Muscle of leg (tissue), 16 donors: Measurements from ENCODE around the gene GDAP2. TPM values are rescaled to one million over a fixed set of nuclear protein-coding genes. Genes with fewer than 3 reads are reported as not detected.
A peak's percentile ranks its signal among the peaks of the same experiment; 100 is the strongest.

Experiments used
- DNase-seq: peaks from one replicate; pipeline ENCODE4 v3.0.0; 2013
- H3K27ac ChIP-seq: one replicate; pipeline ENCODE4 v1.5.1; 2013; ENCODE audit warnings: mild to moderate bottlenecking, low read length, control low read depth
- H3K27me3 ChIP-seq: one replicate; pipeline ENCODE4 v1.6.1; 2013; ENCODE audit warnings: low read length; ENCODE audit not compliant: control insufficient read depth, insufficient read depth
- H3K36me3 ChIP-seq: one replicate; pipeline ENCODE4 v1.6.1; 2013; ENCODE audit warnings: low read length; ENCODE audit not compliant: control insufficient read depth, insufficient read depth
- H3K4me1 ChIP-seq: one replicate; pipeline ENCODE4 v1.6.1; 2013; ENCODE audit warnings: low read length; ENCODE audit not compliant: control insufficient read depth, insufficient read depth
- H3K4me3 ChIP-seq: one replicate; pipeline ENCODE4 v1.5.1; 2013; ENCODE audit warnings: low read length, control low read depth
- H3K9me3 ChIP-seq: replicated peaks from 2 replicates; pipeline ENCODE4 v1.6.1; 2013; ENCODE audit warnings: low read depth, low read length; ENCODE audit not compliant: control insufficient read depth
- WGBS: methylation state at CpG from one replicate; pipeline ENCODE4 v1.1.5; 2013; ENCODE audit warnings: missing lambda C conversion rate; ENCODE audit not compliant: insufficient coverage; 5-methylcytosine and 5-hydroxymethylcytosine counted together
- long read RNA-seq, 11 donors: transcript quantifications; one replicate each; lab custom pipeline, GENCODE V29; 2026
- polyA plus RNA-seq, 8 donors: library from polyadenylated mRNA; unstranded; fragments of 120-200 nt; gene quantifications; one replicate each; pipeline versions ENCODE4 v1.2.1 to v1.2.3, GENCODE V29; 2013; ENCODE audit warnings: inconsistent platforms in 1 of 8, low replicate concordance in 1 of 8; ENCODE audit not compliant: insufficient read length in 8 of 8, insufficient read depth in 1 of 8
- total RNA-seq: library from RNA; stranded (reverse); fragments of 120-200 nt; gene quantifications from one replicate; pipeline ENCODE4 v1.2.4, GENCODE V29; 2013

Gene GDAP2, protein sequence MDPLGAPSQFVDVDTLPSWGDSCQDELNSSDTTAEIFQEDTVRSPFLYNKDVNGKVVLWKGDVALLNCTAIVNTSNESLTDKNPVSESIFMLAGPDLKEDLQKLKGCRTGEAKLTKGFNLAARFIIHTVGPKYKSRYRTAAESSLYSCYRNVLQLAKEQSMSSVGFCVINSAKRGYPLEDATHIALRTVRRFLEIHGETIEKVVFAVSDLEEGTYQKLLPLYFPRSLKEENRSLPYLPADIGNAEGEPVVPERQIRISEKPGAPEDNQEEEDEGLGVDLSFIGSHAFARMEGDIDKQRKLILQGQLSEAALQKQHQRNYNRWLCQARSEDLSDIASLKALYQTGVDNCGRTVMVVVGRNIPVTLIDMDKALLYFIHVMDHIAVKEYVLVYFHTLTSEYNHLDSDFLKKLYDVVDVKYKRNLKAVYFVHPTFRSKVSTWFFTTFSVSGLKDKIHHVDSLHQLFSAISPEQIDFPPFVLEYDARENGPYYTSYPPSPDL
- total RNA-seq (14.0 TPM), polyA plus RNA-seq (1 to 10 TPM; 6.3 to 7.4 (median 6.9) TPM)
- long read RNA-seq, donor 1, full-length matches to known transcripts, result 1 of 1 reads
- long read RNA-seq, donor 1, partial matches to known transcripts, result 0 of 1 reads
- long read RNA-seq, donor 1, other reads (novel, unspliced or antisense), result 0 of 1 reads
- long read RNA-seq, donor 2, result 0 reads
- long read RNA-seq, donor 3, full-length matches to known transcripts, result 1 of 1 reads
- long read RNA-seq, donor 3, partial matches to known transcripts, result 0 of 1 reads
- long read RNA-seq, donor 3, other reads (novel, unspliced or antisense), result 0 of 1 reads
- long read RNA-seq, donor 4, full-length matches to known transcripts, result 2 of 2 reads
- long read RNA-seq, donor 4, partial matches to known transcripts, result 0 of 2 reads
- long read RNA-seq, donor 4, other reads (novel, unspliced or antisense), result 0 of 2 reads
- long read RNA-seq, donor 5, full-length matches to known transcripts, result 6 of 6 reads
- long read RNA-seq, donor 5, partial matches to known transcripts, result 0 of 6 reads
- long read RNA-seq, donor 5, other reads (novel, unspliced or antisense), result 0 of 6 reads
- long read RNA-seq, donor 6, full-length matches to known transcripts, result 3 of 3 reads
- long read RNA-seq, donor 6, partial matches to known transcripts, result 0 of 3 reads
- long read RNA-seq, donor 6, other reads (novel, unspliced or antisense), result 0 of 3 reads
- long read RNA-seq, donor 7, result 0 reads
- long read RNA-seq, donor 8, partial matches to known transcripts, result 22 of 22 reads
- long read RNA-seq, donor 8, other reads (novel, unspliced or antisense), result 0 of 22 reads
- long read RNA-seq, donor 9, result 0 reads
- long read RNA-seq, donor 10, result 0 reads
- long read RNA-seq, donor 11, full-length matches to known transcripts, result 3 of 3 reads
- long read RNA-seq, donor 11, partial matches to known transcripts, result 0 of 3 reads
- long read RNA-seq, donor 11, other reads (novel, unspliced or antisense), result 0 of 3 reads

GRCh38 chr1:117929343-117930172, at the start of gene GDAP2, which contains the start of gene WDR3:
Gene GDAP2 (minus strand): TSS chr1:117929621. CDS start chr1:117920357, 9,264 bp downstream.
Gene WDR3 (plus strand): TSS chr1:117929739. CDS start chr1:117933320, 3,581 bp downstream.
- WGBS, result under 1% methylated on average over 63 of the region's 64 CpGs
- H3K27ac ChIP-seq, result peak within 1 kb of the TSS; percentile 95
- no peaks in the 10 kb centered on the region for H3K9me3 ChIP-seq
- peaks cover 9% of the 10 kb centered on the region for H3K4me1 ChIP-seq
- peak; percentile 99 for DNase-seq
- no peaks in the 10 kb centered on the region for H3K27me3 ChIP-seq
- peaks cover 3% of the 10 kb centered on the region for H3K36me3 ChIP-seq
- H3K4me3 ChIP-seq, result peak within 1 kb of the TSS; percentile 92

GRCh38 chr1:117976381-117976780, 47.0 kb upstream of the GDAP2 start:
- H3K9me3 ChIP-seq, result no peaks in the 10 kb centered on the region

DNA sequence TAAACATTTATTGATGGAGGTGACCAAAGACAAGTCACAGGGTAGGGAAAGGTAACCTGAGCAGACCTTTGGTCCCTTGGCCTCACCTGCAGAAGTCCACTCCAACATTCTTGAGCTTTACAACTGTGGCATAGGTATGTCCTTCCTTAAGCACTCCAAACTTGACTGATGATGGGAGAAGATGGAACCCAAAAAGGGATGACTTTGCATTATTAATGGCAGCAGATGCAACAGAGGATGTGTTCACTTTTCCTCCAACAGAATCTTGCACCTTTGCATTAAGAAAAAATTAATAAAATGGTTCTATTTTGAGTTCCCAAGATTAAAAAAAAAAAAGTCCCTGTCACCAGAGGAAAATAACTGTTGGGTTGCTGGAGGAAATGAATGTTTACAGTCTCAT, 42.4 kb upstream of the GDAP2 start:
- Histone ChIP-seq H3K27ac (no peak overlapping the region), H3K27me3 (no peaks in the 10 kb centered on the region), H3K4me3 (no peak overlapping the region), H3K4me1 (peaks cover 5% of the 10 kb centered on the region), H3K9me3 (no peaks in the 10 kb centered on the region), H3K36me3 (no peaks in the 10 kb centered on the region)
- no peak for DNase-seq

More at GRCh38 chr1:117976381-117976780, 47.0 kb upstream of the GDAP2 start:
- DNase-seq, result no peak
- H3K27me3 ChIP-seq, result no peaks in the 10 kb centered on the region
- H3K4me3 ChIP-seq, result no peak overlapping the region
- 89% methylated on average over 3 of the region's 3 CpGs for WGBS
- no peak overlapping the region for H3K27ac ChIP-seq
- H3K36me3 ChIP-seq, result no peaks in the 10 kb centered on the region
- no peaks in the 10 kb centered on the region for H3K4me1 ChIP-seq

DNA sequence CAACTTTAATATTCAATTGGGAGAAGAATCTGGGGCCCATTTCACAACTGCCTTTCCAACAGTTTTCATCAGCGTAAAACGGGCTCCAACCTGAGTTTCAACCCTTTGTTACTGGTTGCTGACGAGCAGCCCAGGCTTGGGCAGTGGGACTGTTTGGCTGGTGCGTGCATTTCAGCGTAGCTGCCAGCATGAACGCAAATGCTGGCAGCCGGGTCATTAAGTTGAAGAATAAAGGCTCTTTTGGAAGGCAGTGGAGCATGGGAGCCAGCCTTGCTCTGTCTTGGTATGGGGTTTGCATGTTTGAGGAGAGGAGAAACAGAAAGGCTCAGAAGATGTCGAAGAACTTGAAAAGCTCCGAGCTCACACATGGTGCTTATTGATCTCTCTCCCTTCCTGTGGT, 40.8 kb upstream of the GDAP2 start:
- WGBS, result 47% methylated on average over 7 of the region's 9 CpGs
- Histone ChIP-seq H3K4me3 (no peak overlapping the region), H3K27me3 (no peaks in the 10 kb centered on the region), H3K27ac (no peak overlapping the region), H3K4me1 (peaks cover 5% of the 10 kb centered on the region), H3K36me3 (no peaks in the 10 kb centered on the region), H3K9me3 (no peaks in the 10 kb centered on the region)
- DNase-seq, result no peak

DNA sequence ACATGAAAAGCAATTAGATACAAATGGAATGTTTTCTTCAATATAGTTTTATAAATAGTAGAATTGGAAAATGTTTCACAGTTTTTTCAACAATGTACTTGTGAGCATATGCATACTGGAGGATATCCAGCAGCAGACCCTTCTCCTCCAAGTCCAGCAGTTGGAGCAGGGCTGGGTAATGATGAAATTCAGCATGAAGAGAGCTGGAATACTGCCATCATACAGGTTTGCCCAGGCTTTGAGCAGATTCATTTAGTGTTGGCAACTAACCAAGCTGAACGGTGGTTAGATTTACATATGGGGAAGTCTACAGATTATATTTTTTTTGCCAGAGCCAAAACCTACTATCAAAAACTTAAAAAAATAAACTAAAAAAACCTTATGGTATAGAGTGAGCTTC, 38.5 kb upstream of the GDAP2 start:
- Histone ChIP-seq H3K4me3 (no peak overlapping the region), H3K36me3 (peaks cover 2% of the 10 kb centered on the region), H3K4me1 (peaks cover 5% of the 10 kb centered on the region), H3K27me3 (no peaks in the 10 kb centered on the region), H3K27ac (peak overlapping the region; percentile 17), H3K9me3 (no peaks in the 10 kb centered on the region)
- no CpG with 5 or more reads among the region's 1 CpG for WGBS
- DNase-seq, result peak; percentile 61

DNA sequence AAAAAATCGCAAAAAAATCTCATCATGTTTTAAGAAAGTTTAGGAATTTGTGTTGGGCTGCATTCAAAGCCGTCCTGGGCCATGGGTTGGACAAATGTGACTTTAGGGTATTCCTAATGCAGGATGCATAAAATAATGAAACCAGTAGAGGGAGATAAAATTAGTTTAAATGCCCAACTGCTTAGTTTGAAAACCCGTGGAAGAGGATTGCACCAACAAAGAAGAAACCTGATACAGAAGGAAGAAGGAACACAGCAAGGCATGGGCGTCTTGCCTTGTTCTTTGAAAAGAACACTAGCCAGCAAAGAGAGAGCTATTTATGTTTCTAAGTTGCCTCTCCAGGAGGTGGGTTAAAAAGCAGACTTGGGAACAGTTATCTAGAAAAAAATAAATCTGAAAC, 38.1 kb upstream of the GDAP2 start:
- H3K27ac ChIP-seq, result peak overlapping the region; percentile 17
- peaks cover 5% of the 10 kb centered on the region for H3K4me1 ChIP-seq
- no peaks in the 10 kb centered on the region for H3K9me3 ChIP-seq
- no peak overlapping the region for H3K4me3 ChIP-seq
- H3K27me3 ChIP-seq, result no peaks in the 10 kb centered on the region
- WGBS, result 38% methylated on average over 3 of the region's 4 CpGs
- DNase-seq, result peak; percentile 70
- H3K36me3 ChIP-seq, result peaks cover 5% of the 10 kb centered on the region

GRCh38 chr1:117964290-117965038, 35.0 kb upstream of the GDAP2 start:
- WGBS, result 81% methylated on average over 2 of the region's 3 CpGs
- H3K36me3 ChIP-seq, result peaks cover 12% of the 10 kb centered on the region
- no peak overlapping the region for H3K27ac ChIP-seq
- no peaks in the 10 kb centered on the region for H3K27me3 ChIP-seq
- no peak overlapping the region for H3K4me3 ChIP-seq
- H3K4me1 ChIP-seq, result peaks cover 5% of the 10 kb centered on the region
- H3K9me3 ChIP-seq, result no peaks in the 10 kb centered on the region
- DNase-seq, result peak; percentile 12

DNA sequence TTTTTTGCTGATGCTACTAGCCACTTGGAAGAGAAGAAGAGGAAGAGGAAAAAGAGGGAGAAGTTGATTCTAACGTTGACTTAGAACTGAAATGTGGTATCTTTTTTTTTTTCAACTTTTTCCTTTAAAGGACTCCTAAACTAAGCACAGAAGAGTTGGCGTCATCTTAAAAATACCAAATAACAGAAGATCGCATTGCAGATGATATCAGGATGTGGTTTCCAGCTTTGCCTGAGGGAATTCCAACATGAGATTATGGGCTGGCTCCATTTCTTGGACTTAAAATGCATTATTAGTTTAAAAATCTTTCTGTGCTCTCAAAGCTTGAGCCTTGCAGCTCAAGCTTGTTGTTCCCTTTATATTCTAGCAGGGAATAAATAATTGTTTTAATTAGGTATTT, 29.9 kb upstream of the GDAP2 start:
- Histone ChIP-seq H3K4me1 (no peaks in the 10 kb centered on the region), H3K9me3 (no peaks in the 10 kb centered on the region), H3K27ac (no peak overlapping the region), H3K4me3 (no peak overlapping the region), H3K27me3 (no peaks in the 10 kb centered on the region), H3K36me3 (peaks cover 32% of the 10 kb centered on the region)
- WGBS, result no CpG with 5 or more reads among the region's 3 CpGs
- peak; percentile 22 for DNase-seq
